ENCODE data around the gene SMC1B.
"Not testable (repeated sequence)": the region's sequence is repeated elsewhere in the genome, so short reads cannot be mapped to it uniquely, and the experiment has no call there.

The SMC1B gene

GRCh38 chr22:45421349-45422055, 8.1 kb upstream of the SMC1B start:
- DNase-seq: no peak

GRCh38 chr22:45420539-45420938, 7.1 kb upstream of the SMC1B start:
- DNase-seq: no peak

GRCh38 chr22:45420011-45420410, 6.6 kb upstream of the SMC1B start:
- DNase-seq: no peak

DNA sequence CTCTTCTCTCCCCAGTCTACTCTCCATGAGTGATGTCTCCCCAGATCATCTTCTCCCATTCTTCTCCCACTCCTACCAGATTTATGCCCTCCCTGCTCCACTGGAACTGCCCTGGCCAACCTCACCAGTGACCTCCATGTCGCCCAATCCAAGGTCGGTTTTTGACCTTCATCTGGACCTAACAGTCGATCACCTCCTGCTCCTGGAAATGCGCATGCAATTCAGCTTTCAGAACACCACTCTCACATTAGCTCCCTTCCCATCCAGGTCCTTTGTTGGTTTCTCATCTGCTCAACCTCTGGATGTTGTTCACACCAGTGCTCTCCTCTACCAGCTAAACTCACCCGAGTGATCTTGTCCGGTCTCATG, 5.4 kb upstream of the SMC1B start:
- DNase-seq: no peak

DNA sequence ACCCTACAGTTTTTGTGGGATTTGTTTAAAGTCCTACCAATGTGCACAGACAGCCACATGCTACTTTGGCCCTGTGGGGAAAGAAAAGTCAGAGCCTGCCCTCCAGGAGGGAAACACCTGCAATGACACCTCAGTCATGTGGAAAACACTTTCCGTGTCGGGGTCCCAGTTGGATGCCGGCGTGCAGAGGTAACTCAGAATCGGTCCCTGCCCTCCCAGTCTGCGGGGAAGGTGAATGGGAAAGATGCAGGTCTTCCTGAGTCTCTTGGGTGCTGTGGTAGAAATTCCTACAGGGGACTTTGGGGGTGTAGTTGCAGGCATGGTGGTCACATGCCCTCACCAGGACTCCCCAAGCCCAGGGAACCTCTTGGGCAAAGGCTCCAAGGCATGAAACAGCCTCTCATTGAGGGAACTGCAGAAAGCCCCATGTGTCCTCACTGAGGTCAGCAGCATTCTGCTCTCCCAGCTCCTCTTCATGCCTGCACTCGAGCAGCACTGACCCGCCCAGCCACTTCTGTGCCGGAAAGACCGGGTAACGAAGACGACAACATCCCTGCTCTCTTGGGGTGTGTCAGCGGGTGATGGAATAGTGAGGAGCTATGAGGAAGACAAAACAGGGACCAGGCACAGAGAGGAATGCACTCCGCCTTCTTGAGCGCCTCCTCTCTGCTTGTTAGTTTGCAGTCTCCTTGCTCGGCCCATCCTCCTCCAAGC, 4.8 kb upstream of the SMC1B start:
- DNase-seq: no peak

DNA sequence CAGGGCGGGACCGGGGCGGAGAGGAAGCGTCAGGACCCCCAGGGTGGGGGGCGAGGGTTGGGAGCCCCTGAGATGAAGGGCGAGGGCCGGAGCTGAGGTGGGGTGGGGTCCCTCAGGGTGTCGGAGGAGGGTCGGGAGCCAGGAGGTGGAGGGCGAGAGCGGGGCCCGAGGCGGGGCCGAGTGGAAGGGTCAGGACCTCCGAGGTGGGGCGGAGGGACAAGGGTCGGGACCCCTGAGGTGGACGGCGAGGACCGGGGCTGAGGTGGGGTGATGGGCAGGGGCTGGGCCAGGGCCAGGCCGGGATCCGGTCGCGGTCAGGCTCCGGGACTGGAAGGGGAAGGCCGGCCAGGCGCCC, 409 bp downstream of the SMC1B start:
- no peak for DNase-seq

GRCh38 chr22:45407793-45408192, 5.6 kb downstream of the SMC1B start:
- DNase-seq: no peak

- DNase-seq: no peak
These were observed 10.9 kb downstream of the SMC1B start for GRCh38 chr22:45402466-45402985.

DNA sequence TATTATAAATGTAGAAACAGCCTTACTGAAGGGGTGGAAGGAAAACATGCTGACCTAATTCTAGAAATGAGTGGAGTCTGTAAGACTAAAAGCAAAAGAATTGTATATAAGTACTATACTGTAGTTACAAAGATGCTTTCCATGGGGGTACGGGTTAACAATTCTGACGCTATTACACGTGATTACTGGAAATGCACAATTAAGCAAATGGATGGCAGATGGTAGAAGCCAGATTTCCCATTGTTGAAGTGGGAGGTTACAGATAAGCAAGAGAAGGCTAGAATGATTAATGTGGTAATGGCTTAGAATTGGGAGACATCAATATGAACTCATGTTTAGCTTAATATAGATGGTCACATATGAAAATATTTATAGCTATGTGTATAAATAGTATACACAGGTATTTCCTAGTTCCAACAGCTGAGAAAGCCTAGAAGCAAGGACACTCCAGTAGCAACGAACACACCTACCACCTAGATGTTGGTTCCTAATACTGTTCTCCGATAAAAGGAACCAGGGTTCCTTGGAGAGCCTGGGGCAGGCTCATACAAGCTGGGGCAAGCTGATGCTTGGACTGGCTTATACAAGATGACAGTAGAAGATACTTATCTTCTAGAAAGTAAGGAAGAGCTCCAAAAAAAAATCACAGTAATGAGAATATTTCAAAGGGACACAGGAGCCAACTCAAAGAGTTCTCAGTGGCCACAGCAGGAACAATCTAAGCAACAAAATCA, 13.5 kb downstream of the SMC1B start:
- no peak for DNase-seq

DNA sequence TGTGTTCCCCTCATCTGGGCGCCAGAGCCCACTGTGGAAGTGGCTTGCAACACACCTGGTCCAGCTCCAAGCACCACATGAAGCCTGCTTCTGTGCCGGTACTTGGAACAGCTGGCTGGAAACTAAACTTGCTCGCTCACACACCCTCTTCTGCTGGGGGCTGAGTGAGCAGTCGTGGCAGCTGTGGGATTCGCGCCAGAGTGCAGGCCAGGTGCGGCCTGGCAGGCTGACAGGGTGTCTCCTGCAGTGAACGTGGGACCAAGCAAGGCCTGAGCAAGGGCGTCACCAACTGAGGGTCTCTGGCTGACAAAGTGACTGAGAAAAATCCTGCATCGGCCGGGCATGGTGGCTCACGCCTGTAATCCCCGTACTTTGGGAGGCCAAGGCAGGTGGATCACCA, 15.2 kb downstream of the SMC1B start:
- no peak for DNase-seq

- no peak for DNase-seq
These were observed 15.6 kb downstream of the SMC1B start for GRCh38 chr22:45397806-45398205.

GRCh38 chr22:45389546-45389945, 23.9 kb downstream of the SMC1B start:
- no peak for DNase-seq

DNA sequence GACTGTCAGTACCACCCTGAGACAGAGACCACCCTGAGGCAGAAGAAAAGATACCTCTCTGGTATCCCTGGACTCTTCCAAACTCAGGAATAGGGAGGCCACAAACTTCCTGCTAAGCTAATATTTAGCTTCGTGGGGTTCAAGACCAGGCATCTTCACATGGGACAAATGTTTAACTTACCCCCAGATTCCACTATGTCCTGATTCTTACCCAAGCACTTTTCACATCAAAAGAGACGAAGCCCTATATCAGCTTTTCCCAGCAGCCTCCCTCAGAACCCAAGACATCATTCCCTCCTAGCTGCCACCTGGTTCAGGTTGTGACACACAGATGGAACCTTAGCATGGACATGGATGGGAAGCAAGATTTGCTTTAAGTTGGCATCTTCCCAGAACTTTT, 32.1 kb downstream of the SMC1B start:
- DNase-seq: no peak

DNA sequence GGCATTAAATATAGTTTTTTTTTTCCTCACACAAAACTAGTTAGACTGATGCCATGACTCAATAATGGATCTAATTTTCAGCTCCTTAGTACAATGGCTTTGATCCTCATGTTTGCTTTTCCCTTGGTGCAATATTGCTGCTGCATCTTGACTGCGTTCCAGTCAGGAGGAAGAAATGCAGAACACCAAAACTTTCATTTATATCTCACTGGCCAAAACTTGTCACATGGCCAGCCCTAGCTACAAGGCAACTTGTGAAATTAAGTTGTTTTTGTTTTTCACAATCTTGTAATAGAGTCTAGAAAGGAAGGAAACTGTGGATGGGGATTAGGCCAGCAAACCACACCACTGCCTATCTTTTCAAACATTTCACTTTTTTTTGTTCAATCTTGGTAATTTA, 36.7 kb downstream of the SMC1B start:
- no peak for DNase-seq

GRCh38 chr22:45376009-45376408, 37.4 kb downstream of the SMC1B start:
- DNase-seq: no peak

DNA sequence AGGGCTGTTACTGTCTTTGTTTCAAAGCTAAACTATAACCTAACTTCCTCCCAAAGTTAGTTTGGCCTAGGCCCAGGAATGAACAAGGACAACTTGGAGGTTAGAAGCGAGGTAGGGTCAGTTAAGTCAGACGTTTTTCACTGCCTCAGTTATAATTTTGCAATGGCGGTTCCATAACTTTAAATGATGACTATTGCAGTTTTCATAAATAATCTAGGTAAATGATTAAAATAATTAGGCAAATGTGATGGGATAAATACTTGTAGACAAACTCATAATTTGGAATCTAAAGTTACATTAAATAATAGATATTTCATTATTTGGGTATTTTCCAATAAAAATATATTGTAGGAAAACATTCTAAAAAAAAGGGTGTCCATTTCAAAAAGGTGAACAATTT, 39.8 kb downstream of the SMC1B start:
- not testable (repeated sequence) for DNase-seq

GRCh38 chr22:45366713-45367112, 46.7 kb downstream of the SMC1B start:
- no peak for DNase-seq

GRCh38 chr22:45359627-45360026, 53.8 kb downstream of the SMC1B start:
- no peak for DNase-seq

- DNase-seq: no peak
These were observed 55.3 kb downstream of the SMC1B start for GRCh38 chr22:45358127-45358526.

GRCh38 chr22:45357490-45357889, 55.9 kb downstream of the SMC1B start:
- no peak for DNase-seq

- DNase-seq: no peak
These were observed 59.6 kb downstream of the SMC1B start for GRCh38 chr22:45353786-45354185.

GRCh38 chr22:45352757-45353156, 60.6 kb downstream of the SMC1B start:
- DNase-seq: not testable (repeated sequence)

- DNase-seq: no peak
These were observed 61.4 kb downstream of the SMC1B start for GRCh38 chr22:45351956-45352355.

GRCh38 chr22:45349916-45350315, 63.5 kb downstream of the SMC1B start:
- DNase-seq: no peak
